Ovary (tissue), 9 donors: ENCODE data around the gene DNAJC16. TPM values are rescaled to one million over a fixed set of nuclear protein-coding genes. Genes with fewer than 3 reads are reported as not detected.

ENCODE experiments used
- DNase-seq, 5 donors: peaks; one replicate each; pipeline ENCODE4 v3.0.0-alpha.2; 2019 to 2020
- H3K27ac ChIP-seq, 2 donors: fragments of 200-600 bp; one replicate each; pipeline versions ENCODE4 v1.5.1 to v1.8.0; 2019 to 2022
- H3K27me3 ChIP-seq: fragments of 200-600 bp; one replicate; pipeline ENCODE4 v1.8.0; 2022
- H3K36me3 ChIP-seq: fragments of 200-600 bp; sonication (generic); one replicate; pipeline ENCODE4 v1.5.1; 2019
- H3K4me1 ChIP-seq: one replicate; pipeline ENCODE4 v1.8.1; 2013; ENCODE audit warnings: mild to moderate bottlenecking, moderate library complexity; ENCODE audit not compliant: insufficient read depth
- H3K4me3 ChIP-seq: fragments of 200-600 bp; sonication (generic); one replicate; pipeline ENCODE4 v1.5.1; 2017
- H3K9me3 ChIP-seq, 2 donors: fragments of 200-600 bp in 1 of 2; sonication (generic) in 1 of 2; one replicate each; pipeline versions ENCODE4 v1.5.1 to v1.8.1; 2013 to 2019; ENCODE audit warnings: mild to moderate bottlenecking in 1 of 2, moderate library complexity in 1 of 2
- CTCF ChIP-seq, 3 donors: fragments of 450-650 bp in 2 of 3; fragments of 200-600 bp in 1 of 3; IDR thresholded peaks; one replicate each; pipeline versions ENCODE4 v1.5.1 to v1.8.0; 2016 to 2022; ENCODE audit warnings: antibody characterized with exemption in 3 of 3, mild to moderate bottlenecking in 1 of 3
- EP300 ChIP-seq: sonication (generic); formaldehyde crosslinking; IDR thresholded peaks from one replicate; pipeline ENCODE4 v1.6.1; 2017; ENCODE audit warnings: antibody characterized with exemption
- POLR2A ChIP-seq: fragments of 450-650 bp; IDR thresholded peaks from one replicate; pipeline ENCODE4 v1.6.1; 2017; ENCODE audit warnings: antibody characterized with exemption, mild to moderate bottlenecking, moderate library complexity
- WGBS, 3 donors: extraction: QIAGEN DNeasy Blood & Tissue Kit in 1 of 3; methylation state at CpG; one replicate each; pipeline versions ENCODE4 v1.1.5 to v1.1.7; 2013 to 2017; 5-methylcytosine and 5-hydroxymethylcytosine counted together
- intact Hi-C, 4 donors: fragments of 100-400 bp; cut with DNase I; formaldehyde crosslinking; loops; one replicate each; pipeline versions ENCODE4 v1.11.0 to v1.15.1; 2022 to 2023
- polyA plus RNA-seq, 2 donors: library from polyadenylated mRNA; stranded (reverse); fragments of 200-250 nt in 1 of 2; fragments of 350-450 nt in 1 of 2; fragmentation: Illumina TruSeq in 1 of 2; extraction: RNeasy Lipid Tissue Mini Kit (QIAGEN cat#74804) in 1 of 2; gene quantifications; one replicate each; pipeline ENCODE4 v1.2.3, GENCODE V29; 2013 to 2014
- total RNA-seq, 7 donors: library from RNA; depleted of rRNA in 2 of 7; stranded (reverse); fragments of >200 nt in 2 of 7; fragmentation: NEBNext Ultra II Directional in 3 of 7; extraction: Animal tissue kit (Norgen Biotek cat#: 25700) in 3 of 7; gene quantifications; one replicate each; pipeline versions ENCODE4 v1.1.0 to v1.2.4, GENCODE V29; 2016 to 2023
- donor health status: DM: no; HTN: no; CAD: no; lungs with moderate emphysema.
- donor health status: DM: no; HTN: no; CAD: no.
- donor health status: Bipolar disorder and iron deficiency.
- donor health status: DM: yes; HTN: yes; CAD: no.
- donor health status: DM: no; HTN: no; CAD: no.
- donor health status: DM: yes; HTN: yes; CAD: no.

Gene DNAJC16
- total and polyA plus RNA-seq, 9 donors = 4.7 to 33.3 (median 17.6) TPM

GRCh38 chr1:15620902-15621682 lies 94.4 kb downstream of the DNAJC16 start:
- TF ChIP-seq EP300 (no peak), POLR2A (no peak), CTCF (IDR thresholded peaks at IDR 0.05) (no peak)
- no peaks in the 10 kb centered on the region for H3K36me3 ChIP-seq
- H3K4me1 ChIP-seq = peaks cover 9% of the 10 kb centered on the region
- H3K27me3 ChIP-seq = no peaks in the 10 kb centered on the region
- H3K4me3 ChIP-seq = no peak overlapping the region
- DNase-seq = no peak
- intact Hi-C loops = no loop called here
- no peaks in the 10 kb centered on the region for H3K9me3 ChIP-seq
- H3K27ac ChIP-seq = no peak overlapping the region
- 87 to 99% (median 92%) methylated on average over 7 of the region's 7 CpGs for WGBS, 3 donors

- H3K9me3 ChIP-seq = no peaks in the 10 kb centered on the region
- no peaks in the 10 kb centered on the region for H3K36me3 ChIP-seq
- no peak for TF ChIP-seq POLR2A
- intact Hi-C loops = no loop called here
- H3K4me3 ChIP-seq = no peak overlapping the region
- H3K27ac ChIP-seq = no peak overlapping the region
- no peaks in the 10 kb centered on the region for H3K27me3 ChIP-seq
- WGBS, 3 donors = 65 to 71% (median 66%) methylated on average over 5 of the region's 5 CpGs
- DNase-seq = no peak
- H3K4me1 ChIP-seq = peaks cover 6% of the 10 kb centered on the region
Measured at GRCh38 chr1:15621975-15622374, 95.3 kb downstream of the DNAJC16 start.

DNA sequence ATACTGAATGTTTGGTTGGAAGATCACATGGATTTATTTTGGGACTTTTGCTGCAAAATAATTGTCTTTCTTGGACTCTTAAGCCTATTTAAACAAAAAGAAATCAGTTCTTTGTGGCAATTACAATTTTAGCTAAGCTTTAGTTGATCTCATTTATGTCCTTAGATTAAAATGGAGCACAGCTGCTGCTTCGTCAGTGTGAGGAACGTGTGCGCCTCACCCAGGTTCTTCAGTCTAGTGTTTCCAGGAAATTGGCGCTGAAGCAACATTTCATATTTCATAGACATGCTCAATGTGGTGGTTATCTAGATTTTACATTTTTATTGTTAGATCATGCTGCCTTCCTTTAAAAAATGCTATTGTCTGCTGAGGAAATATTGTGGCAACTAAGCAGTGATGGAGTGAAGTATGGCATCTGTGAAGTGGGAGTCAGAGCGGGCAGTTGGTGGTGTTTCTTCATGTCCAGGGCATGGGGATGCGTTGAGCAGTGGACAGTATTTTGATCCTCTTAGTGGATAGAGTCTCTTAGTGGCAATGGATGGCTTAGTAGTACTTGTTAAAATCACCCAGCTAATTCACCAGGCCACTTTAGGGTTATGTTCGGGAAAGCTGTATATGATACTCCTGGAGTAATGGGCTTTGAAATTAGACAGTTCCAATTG lies 96.2 kb downstream of the DNAJC16 start:
- WGBS, 3 donors = 88 to 93% (median 93%) methylated on average over 7 of the region's 7 CpGs
- Histone ChIP-seq H3K4me3 (no peak overlapping the region), H3K9me3 (no peaks in the 10 kb centered on the region), H3K27ac (no peak overlapping the region), H3K36me3 (no peaks in the 10 kb centered on the region), H3K4me1 (peaks cover 6% of the 10 kb centered on the region), H3K27me3 (no peaks in the 10 kb centered on the region)
- TF ChIP-seq POLR2A (no peak), CTCF (IDR thresholded peaks at IDR 0.05) (no peak), EP300 (no peak)
- no peak for DNase-seq
- intact Hi-C loops = no loop called here

DNA sequence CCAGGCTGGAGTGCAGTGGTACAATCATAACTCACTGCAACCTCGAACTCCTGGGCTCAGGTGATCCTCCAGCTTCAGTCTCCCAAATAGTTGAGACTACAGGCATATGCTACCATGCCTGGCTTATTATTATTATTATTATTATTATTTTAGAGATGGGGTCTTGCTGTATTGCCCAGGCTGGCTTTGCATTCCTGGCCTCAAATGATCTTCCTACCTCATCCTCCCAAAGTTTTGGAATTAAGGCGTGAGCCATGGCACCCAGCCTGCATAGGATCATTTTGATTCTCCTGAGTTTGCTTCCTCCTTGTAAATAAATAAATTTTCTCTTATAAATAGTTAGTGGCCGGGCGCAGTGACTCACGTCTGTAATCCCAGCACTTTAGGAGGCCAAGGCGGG lies 96.8 kb downstream of the DNAJC16 start:
- Histone ChIP-seq H3K27ac (no peak overlapping the region), H3K4me3 (no peak overlapping the region), H3K27me3 (no peaks in the 10 kb centered on the region), H3K4me1 (peaks cover 6% of the 10 kb centered on the region), H3K36me3 (no peaks in the 10 kb centered on the region), H3K9me3 (no peaks in the 10 kb centered on the region)
- no peak for DNase-seq
- intact Hi-C loops = no loop called here
- TF ChIP-seq POLR2A (no peak), CTCF (IDR thresholded peaks at IDR 0.05) (no peak), EP300 (no peak)
- 85 to 93% (median 86%) methylated on average over 6 of the region's 6 CpGs for WGBS, 3 donors
